Amniotic stem cell (primary cell): Measurements from ENCODE around the gene KLHL2.
"Not testable (repeated sequence)": the region's sequence is repeated elsewhere in the genome, so short reads cannot be mapped to it uniquely, and the experiment has no call there.

Experiments
- DNase-seq: peaks from one replicate; lab custom pipeline; 2025; lab: John Stamatoyannopoulos, UW

Gene KLHL2

GRCh38 chr4:165207431-165208220 is at the start of gene KLHL2:
Gene KLHL2 (plus strand): TSS chr4:165207561. CDS start chr4:165207877, 316 bp downstream.
- no peak for DNase-seq

- no peak for DNase-seq
Observed at GRCh38 chr4:165158762-165159161, 48.6 kb upstream of the KLHL2 start.

GRCh38 chr4:165164257-165164656 is 43.1 kb upstream of the KLHL2 start:
- DNase-seq, result no peak

GRCh38 chr4:165166872-165167271 is 40.5 kb upstream of the KLHL2 start:
- DNase-seq, result not testable (repeated sequence)

- DNase-seq, result no peak
Observed at GRCh38 chr4:165167650-165168049, 39.7 kb upstream of the KLHL2 start.

GRCh38 chr4:165170819-165171218 is 36.5 kb upstream of the KLHL2 start:
- no peak for DNase-seq

- not testable (repeated sequence) for DNase-seq
Observed at GRCh38 chr4:165175470-165175869, 31.9 kb upstream of the KLHL2 start.

GRCh38 chr4:165175879-165176278 is 31.5 kb upstream of the KLHL2 start:
- DNase-seq, result no peak

- DNase-seq, result no peak
Observed at GRCh38 chr4:165177725-165178666, 29.4 kb upstream of the KLHL2 start.

GRCh38 chr4:165184220-165184619 is 23.1 kb upstream of the KLHL2 start:
- DNase-seq, result no peak

GRCh38 chr4:165184998-165185397 is 22.4 kb upstream of the KLHL2 start:
- not testable (repeated sequence) for DNase-seq

GRCh38 chr4:165185448-165185847 is 21.9 kb upstream of the KLHL2 start:
- DNase-seq, result no peak

GRCh38 chr4:165190591-165191347 is 16.6 kb upstream of the KLHL2 start:
- no peak for DNase-seq

- DNase-seq, result no peak
Observed at GRCh38 chr4:165191348-165191656, 16.1 kb upstream of the KLHL2 start.

GRCh38 chr4:165191814-165192499 is 15.4 kb upstream of the KLHL2 start:
- no peak for DNase-seq

GRCh38 chr4:165192500-165192898 is 14.9 kb upstream of the KLHL2 start:
- no peak for DNase-seq

- no peak for DNase-seq
Observed at GRCh38 chr4:165192956-165193355, 14.4 kb upstream of the KLHL2 start.

GRCh38 chr4:165194368-165194767 is 13.0 kb upstream of the KLHL2 start:
- no peak for DNase-seq

- DNase-seq, result no peak
Observed at GRCh38 chr4:165198329-165198728, 9.0 kb upstream of the KLHL2 start.

GRCh38 chr4:165199286-165199685 is 8.1 kb upstream of the KLHL2 start:
- DNase-seq, result no peak

GRCh38 chr4:165199722-165200121 is 7.6 kb upstream of the KLHL2 start:
- no peak for DNase-seq

- DNase-seq, result no peak
Observed at GRCh38 chr4:165201806-165202205, 5.6 kb upstream of the KLHL2 start.
